ENCODE results near the gene KCNA3.

GRCh38 chr1:110672001-110672752 lies 2.6 kb downstream of the KCNA3 start:
- TF ChIP-seq ELK4 (IDR thresholded peaks at IDR 0.05; ENCODE audit: borderline replicate concordance, low read depth, low read length) (no peak), ZXDB (tag by site-specific recombination; IDR thresholded peaks at IDR 0.05) (no peak), ZNF596 (tag by site-specific recombination; IDR thresholded peaks at IDR 0.05) (no peak), ZNF558 (tag by site-specific recombination; IDR thresholded peaks at IDR 0.05) (no peak), ZBTB21 (tag by site-specific recombination; IDR thresholded peaks at IDR 0.05) (no peak), ZNF449 (tag by site-specific recombination; IDR thresholded peaks at IDR 0.05) (no peak), ZBTB6 (tag by site-specific recombination; IDR thresholded peaks at IDR 0.05) (no peak)
- TF ChIP-seq, protein P1, sequence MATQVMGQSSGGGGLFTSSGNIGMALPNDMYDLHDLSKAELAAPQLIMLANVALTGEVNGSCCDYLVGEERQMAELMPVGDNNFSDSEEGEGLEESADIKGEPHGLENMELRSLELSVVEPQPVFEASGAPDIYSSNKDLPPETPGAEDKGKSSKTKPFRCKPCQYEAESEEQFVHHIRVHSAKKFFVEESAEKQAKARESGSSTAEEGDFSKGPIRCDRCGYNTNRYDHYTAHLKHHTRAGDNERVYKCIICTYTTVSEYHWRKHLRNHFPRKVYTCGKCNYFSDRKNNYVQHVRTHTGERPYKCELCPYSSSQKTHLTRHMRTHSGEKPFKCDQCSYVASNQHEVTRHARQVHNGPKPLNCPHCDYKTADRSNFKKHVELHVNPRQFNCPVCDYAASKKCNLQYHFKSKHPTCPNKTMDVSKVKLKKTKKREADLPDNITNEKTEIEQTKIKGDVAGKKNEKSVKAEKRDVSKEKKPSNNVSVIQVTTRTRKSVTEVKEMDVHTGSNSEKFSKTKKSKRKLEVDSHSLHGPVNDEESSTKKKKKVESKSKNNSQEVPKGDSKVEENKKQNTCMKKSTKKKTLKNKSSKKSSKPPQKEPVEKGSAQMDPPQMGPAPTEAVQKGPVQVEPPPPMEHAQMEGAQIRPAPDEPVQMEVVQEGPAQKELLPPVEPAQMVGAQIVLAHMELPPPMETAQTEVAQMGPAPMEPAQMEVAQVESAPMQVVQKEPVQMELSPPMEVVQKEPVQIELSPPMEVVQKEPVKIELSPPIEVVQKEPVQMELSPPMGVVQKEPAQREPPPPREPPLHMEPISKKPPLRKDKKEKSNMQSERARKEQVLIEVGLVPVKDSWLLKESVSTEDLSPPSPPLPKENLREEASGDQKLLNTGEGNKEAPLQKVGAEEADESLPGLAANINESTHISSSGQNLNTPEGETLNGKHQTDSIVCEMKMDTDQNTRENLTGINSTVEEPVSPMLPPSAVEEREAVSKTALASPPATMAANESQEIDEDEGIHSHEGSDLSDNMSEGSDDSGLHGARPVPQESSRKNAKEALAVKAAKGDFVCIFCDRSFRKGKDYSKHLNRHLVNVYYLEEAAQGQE (tag by site-specific recombination; IDR thresholded peaks at IDR 0.05), result no peak
- TF ChIP-seq, protein P2, sequence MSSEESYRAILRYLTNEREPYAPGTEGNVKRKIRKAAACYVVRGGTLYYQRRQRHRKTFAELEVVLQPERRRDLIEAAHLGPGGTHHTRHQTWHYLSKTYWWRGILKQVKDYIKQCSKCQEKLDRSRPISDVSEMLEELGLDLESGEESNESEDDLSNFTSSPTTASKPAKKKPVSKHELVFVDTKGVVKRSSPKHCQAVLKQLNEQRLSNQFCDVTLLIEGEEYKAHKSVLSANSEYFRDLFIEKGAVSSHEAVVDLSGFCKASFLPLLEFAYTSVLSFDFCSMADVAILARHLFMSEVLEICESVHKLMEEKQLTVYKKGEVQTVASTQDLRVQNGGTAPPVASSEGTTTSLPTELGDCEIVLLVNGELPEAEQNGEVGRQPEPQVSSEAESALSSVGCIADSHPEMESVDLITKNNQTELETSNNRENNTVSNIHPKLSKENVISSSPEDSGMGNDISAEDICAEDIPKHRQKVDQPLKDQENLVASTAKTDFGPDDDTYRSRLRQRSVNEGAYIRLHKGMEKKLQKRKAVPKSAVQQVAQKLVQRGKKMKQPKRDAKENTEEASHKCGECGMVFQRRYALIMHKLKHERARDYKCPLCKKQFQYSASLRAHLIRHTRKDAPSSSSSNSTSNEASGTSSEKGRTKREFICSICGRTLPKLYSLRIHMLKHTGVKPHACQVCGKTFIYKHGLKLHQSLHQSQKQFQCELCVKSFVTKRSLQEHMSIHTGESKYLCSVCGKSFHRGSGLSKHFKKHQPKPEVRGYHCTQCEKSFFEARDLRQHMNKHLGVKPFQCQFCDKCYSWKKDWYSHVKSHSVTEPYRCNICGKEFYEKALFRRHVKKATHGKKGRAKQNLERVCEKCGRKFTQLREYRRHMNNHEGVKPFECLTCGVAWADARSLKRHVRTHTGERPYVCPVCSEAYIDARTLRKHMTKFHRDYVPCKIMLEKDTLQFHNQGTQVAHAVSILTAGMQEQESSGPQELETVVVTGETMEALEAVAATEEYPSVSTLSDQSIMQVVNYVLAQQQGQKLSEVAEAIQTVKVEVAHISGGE (tag by site-specific recombination; conservative IDR thresholded peaks at IDR 0.05; ENCODE audit: low read depth), result no peak
